ENCODE measurements around the gene SLC66A1. TPM values are rescaled to one million over a fixed set of nuclear protein-coding genes. Genes with fewer than 3 reads are reported as not detected.

SLC66A1 gene
- total and polyA plus RNA-seq, 9 of the 15 experiments (the other 6 are each of a cell fraction or from before 2014, with no cell fraction given): 1.2 to 40.8 (median 18.6) TPM

GRCh38 chr1:19361611-19362147, 49.6 kb downstream of the SLC66A1 start:
- H3K4me2 ChIP-seq (ENCODE audit: insufficient read depth, low read length): no peak overlapping the region
- no peak overlapping the region for H3K4me3 ChIP-seq
- FAIRE-seq: no peak
- H3K9me3 ChIP-seq (replicated peaks; ENCODE audit: control insufficient read depth, insufficient read depth, low read depth, low read length): no peaks in the 10 kb centered on the region
- peaks cover 0 to 4% of the 10 kb centered on the region in 2 experiments; a peak in 1 of 5 replicates for H3K4me1 ChIP-seq (replicated peaks in 1 of 2; ENCODE audit: control insufficient read depth in 2 of 2, insufficient read depth in 2 of 2, low read length in 2 of 2)
- intact Hi-C loops (cut with micrococcal nuclease): no loop called here
- H3K27me3 ChIP-seq (ENCODE audit: control insufficient read depth in 2 of 2, insufficient read depth in 2 of 2, low read length in 2 of 2): no peaks in the 10 kb centered on the region
- WGBS (ENCODE audit: insufficient coverage, low coverage, missing lambda C conversion rate): 67% methylated on average over 8 of the region's 8 CpGs
- DNase-seq (ENCODE audit: extremely low read depth in 1 of 4, low spot score in 3 of 4): no peak
- in situ Hi-C loops (cut with MboI): no loop called here
- no peak for ATAC-seq
- peaks cover 9% of the 10 kb centered on the region for H4K20me1 ChIP-seq (replicated peaks; ENCODE audit: control insufficient read depth, insufficient read depth, low read length)
- ChIA-PET POLR2A (interaction anchor here (1.0 kb wide), 1 partner anchor 30 kb away, joined by 3 read pairs; no protein-coding TSS in a partner anchor), CTCF (ENCODE audit: low intra/inter-chr PET ratio) (no interaction called here)
- H3K79me2 ChIP-seq (ENCODE audit: control insufficient read depth, insufficient read depth, low read length): no peaks in the 10 kb centered on the region
- peaks cover 7% of the 10 kb centered on the region; the same call in 1 of the 3 replicates for H3K36me3 ChIP-seq (ENCODE audit: control insufficient read depth, insufficient read depth, low read length)
- BruUV-seq (replicated peaks): no TSS peak
- H2AFZ ChIP-seq (ENCODE audit: low read depth, low read length): no peak overlapping the region
- no peak overlapping the region for H3K9ac ChIP-seq (ENCODE audit: insufficient read depth in 1 of 2, low read depth in 2 of 2, low read length in 2 of 2)
- peaks cover 6% of the 10 kb centered on the region for H3K9me1 ChIP-seq (ENCODE audit: control insufficient read depth, insufficient read depth, low read length)
- H3K27ac ChIP-seq (ENCODE audit: extremely low read depth, low read depth, low read length): no peak overlapping the region
- TF ChIP-seq CREBBP (IDR thresholded peaks at IDR 0.05; ENCODE audit: low read depth, low read length): no peak
- no peak for TF ChIP-seq CREB3L1 (IDR thresholded peaks at IDR 0.05; ENCODE audit: borderline replicate concordance, low read depth)
- no peak for TF ChIP-seq DEAF1 (CRISPR knock-in tag; IDR thresholded peaks at IDR 0.05)
- TF ChIP-seq, protein P1, sequence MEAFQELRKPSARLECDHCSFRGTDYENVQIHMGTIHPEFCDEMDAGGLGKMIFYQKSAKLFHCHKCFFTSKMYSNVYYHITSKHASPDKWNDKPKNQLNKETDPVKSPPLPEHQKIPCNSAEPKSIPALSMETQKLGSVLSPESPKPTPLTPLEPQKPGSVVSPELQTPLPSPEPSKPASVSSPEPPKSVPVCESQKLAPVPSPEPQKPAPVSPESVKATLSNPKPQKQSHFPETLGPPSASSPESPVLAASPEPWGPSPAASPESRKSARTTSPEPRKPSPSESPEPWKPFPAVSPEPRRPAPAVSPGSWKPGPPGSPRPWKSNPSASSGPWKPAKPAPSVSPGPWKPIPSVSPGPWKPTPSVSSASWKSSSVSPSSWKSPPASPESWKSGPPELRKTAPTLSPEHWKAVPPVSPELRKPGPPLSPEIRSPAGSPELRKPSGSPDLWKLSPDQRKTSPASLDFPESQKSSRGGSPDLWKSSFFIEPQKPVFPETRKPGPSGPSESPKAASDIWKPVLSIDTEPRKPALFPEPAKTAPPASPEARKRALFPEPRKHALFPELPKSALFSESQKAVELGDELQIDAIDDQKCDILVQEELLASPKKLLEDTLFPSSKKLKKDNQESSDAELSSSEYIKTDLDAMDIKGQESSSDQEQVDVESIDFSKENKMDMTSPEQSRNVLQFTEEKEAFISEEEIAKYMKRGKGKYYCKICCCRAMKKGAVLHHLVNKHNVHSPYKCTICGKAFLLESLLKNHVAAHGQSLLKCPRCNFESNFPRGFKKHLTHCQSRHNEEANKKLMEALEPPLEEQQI (IDR thresholded peaks at IDR 0.05): no peak
- TF ChIP-seq MCM7 (IDR thresholded peaks at IDR 0.05): no peak
- TF ChIP-seq CHD4 (IDR thresholded peaks at IDR 0.05; ENCODE audit: insufficient read depth, insufficient replicate concordance, low read depth, low read length, poor library complexity, severe bottlenecking): no peak
- TF ChIP-seq MAZ (CRISPR knock-in tag; conservative IDR thresholded peaks at IDR 0.05 in 1 of 2, IDR thresholded peaks at IDR 0.05 in 1 of 2): no peak
- TF ChIP-seq DIDO1 (tag; IDR thresholded peaks at IDR 0.05; ENCODE audit: low read depth): no peak
- TF ChIP-seq ETS2 (tag; IDR thresholded peaks at IDR 0.05; ENCODE audit: borderline replicate concordance, poor library complexity, severe bottlenecking): no peak
- no peak for TF ChIP-seq ZNF609 (CRISPR knock-in tag; IDR thresholded peaks at IDR 0.05; ENCODE audit: borderline replicate concordance)
- no peak for TF ChIP-seq PHB (CRISPR knock-in tag; IDR thresholded peaks at IDR 0.05)

Data from K562 (cell line).